Activated CD4-positive, alpha-beta memory T cell treated with anti-CD3 and anti-CD28 coated beads for 36 hours (primary cell): ENCODE results near the gene OR6T1. TPM values are rescaled to one million over a fixed set of nuclear protein-coding genes. Genes with fewer than 3 reads are reported as not detected.

Experiments
- CTCF ChIA-PET: fragments of 350-600 bp; sonication (Branson Sonifier 250); formaldehyde crosslinking; loops from one replicate; lab custom pipeline; 2021; ENCODE audit warnings: antibody characterized with exemption, inconsistent platforms; lab: Charles Lee
- POLR2A ChIA-PET: fragments of 350-600 bp; sonication (Branson Sonifier 250); formaldehyde crosslinking; loops from one replicate; lab custom pipeline; 2021; ENCODE audit warnings: antibody characterized with exemption; lab: Charles Lee
- DNase-seq: peaks from one replicate; pipeline ENCODE4 v3.0.0-alpha.2; 2020
- H3K27ac Mint-ChIP-seq: one replicate; pipeline ENCODE4 v1.8.0; 2021; ENCODE audit warnings: mixed read lengths
- H3K27me3 Mint-ChIP-seq: one replicate; pipeline ENCODE4 v1.8.0; 2021; ENCODE audit warnings: mixed read lengths
- H3K36me3 Mint-ChIP-seq: one replicate; pipeline ENCODE4 v1.8.0; 2021; ENCODE audit warnings: mixed read lengths
- H3K4me1 Mint-ChIP-seq: one replicate; pipeline ENCODE4 v1.8.0; 2021; ENCODE audit warnings: low read depth, mixed read lengths
- H3K4me3 Mint-ChIP-seq: one replicate; pipeline ENCODE4 v1.8.0; 2021; ENCODE audit warnings: mild to moderate bottlenecking, mixed read lengths
- H3K9me3 Mint-ChIP-seq: one replicate; pipeline ENCODE4 v1.8.0; 2021; ENCODE audit warnings: mixed read lengths
- intact Hi-C: fragments of 100-400 bp; cut with micrococcal nuclease; formaldehyde crosslinking; loops from one replicate; pipeline ENCODE4 v1.15.1; 2023
- total RNA-seq, 2 experiments: library from RNA; stranded (reverse); gene quantifications; one replicate each; pipeline ENCODE4 v1.2.3, GENCODE V29; 2021

Gene OR6T1
- total RNA-seq, 2 experiments from 2014 or later = not detected

- Mint-ChIP-seq H3K4me3 (no peak overlapping the region), H3K9me3 (no peaks in the 10 kb centered on the region), H3K27ac (no peak overlapping the region), H3K4me1 (no peaks in the 10 kb centered on the region), H3K36me3 (no peaks in the 10 kb centered on the region), H3K27me3 (peaks cover 3% of the 10 kb centered on the region)
- intact Hi-C loops = no loop called here
- ChIA-PET CTCF (no interaction called here), POLR2A (no interaction called here)
- no peak for DNase-seq
Observed at GRCh38 chr11:123904932-123905331, 38.7 kb downstream of the OR6T1 start.

- Mint-ChIP-seq H3K27me3 (peaks cover 3% of the 10 kb centered on the region), H3K36me3 (no peaks in the 10 kb centered on the region), H3K4me3 (no peak overlapping the region), H3K4me1 (no peaks in the 10 kb centered on the region), H3K9me3 (no peaks in the 10 kb centered on the region), H3K27ac (no peak overlapping the region)
- intact Hi-C loops = no loop called here
- no peak for DNase-seq
- POLR2A ChIA-PET = no interaction called here
- CTCF ChIA-PET = no interaction called here
Observed at GRCh38 chr11:123903932-123904331, 39.7 kb downstream of the OR6T1 start.

DNA sequence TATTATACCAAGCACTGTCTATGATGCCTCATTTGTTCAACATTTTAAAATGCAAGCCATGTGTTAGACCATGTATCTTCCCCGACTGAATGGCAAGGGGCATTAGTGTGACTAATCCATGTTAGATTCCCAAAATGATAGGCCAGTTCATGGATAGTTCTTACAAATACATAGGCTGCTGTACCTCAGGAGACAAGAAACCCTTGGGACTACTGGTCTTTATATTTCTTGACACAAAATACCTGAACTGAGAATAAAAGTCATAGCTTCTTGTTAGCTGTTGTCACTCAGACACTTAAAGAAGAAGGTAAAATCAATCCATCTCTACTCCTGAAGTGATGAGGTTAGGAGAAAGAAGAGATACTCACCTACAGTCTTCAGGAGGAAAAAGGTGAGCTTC is 41.8 kb downstream of the OR6T1 start, which contains the start of gene OR8D4:
TSS of gene OR8D4 (plus strand) at position 301 of the 400 bp plus-strand sequence. CDS start 4,265 bp downstream, outside the sequence.
- Mint-ChIP-seq H3K36me3 (no peaks in the 10 kb centered on the region), H3K9me3 (no peaks in the 10 kb centered on the region), H3K27me3 (peaks cover 3% of the 10 kb centered on the region), H3K4me1 (no peaks in the 10 kb centered on the region), H3K27ac (no peak within 1 kb of the TSS), H3K4me3 (no peak within 1 kb of the TSS)
- no peak for DNase-seq
- ChIA-PET POLR2A (no interaction called here), CTCF (no interaction called here)
- intact Hi-C loops = no loop called here

DNA sequence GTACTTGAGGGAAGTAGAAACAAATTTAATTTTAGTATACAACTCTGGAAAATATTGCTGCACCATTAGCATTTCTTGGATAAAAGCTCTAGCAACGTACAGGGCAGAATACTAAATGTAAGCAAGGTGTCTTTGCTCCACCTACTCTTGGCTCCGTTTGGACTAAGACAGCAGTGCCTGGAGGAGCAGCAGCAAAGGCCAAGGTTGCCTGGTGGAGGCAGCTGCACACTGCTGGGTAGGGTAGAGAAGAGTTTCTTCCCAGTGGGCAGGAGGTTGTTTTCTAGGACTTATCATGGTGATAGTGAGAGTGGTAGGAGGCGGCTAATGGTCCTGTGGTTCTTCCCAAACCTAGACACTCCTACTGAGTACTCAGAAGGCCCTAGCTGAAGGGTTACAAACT is 43.8 kb downstream of the OR6T1 start:
- Mint-ChIP-seq H3K4me1 (no peaks in the 10 kb centered on the region), H3K27ac (no peak overlapping the region), H3K9me3 (no peaks in the 10 kb centered on the region), H3K4me3 (no peak overlapping the region), H3K36me3 (no peaks in the 10 kb centered on the region), H3K27me3 (peaks cover 5% of the 10 kb centered on the region)
- ChIA-PET POLR2A (interaction anchor here (0.6 kb wide), 1 partner anchor 315 kb away, joined by 4 read pairs; no protein-coding TSS in a partner anchor), CTCF (interaction anchor here (0.5 kb wide), 1 partner anchor 99 kb away, joined by 4 read pairs; no protein-coding TSS in a partner anchor)
- DNase-seq = no peak
- intact Hi-C loops = no loop called here

Other genes with a start within 250 kb of the OR6T1 start
- 1 to 10 TPM; 7.8 to 7.9 TPM for gene ZNF202, start 202.2 kb downstream of the OR6T1 start, total RNA-seq
- gene OR6X1, start 189.3 kb downstream of the OR6T1 start, total RNA-seq = not detected
- not detected for gene OR6M1, start 137.5 kb downstream of the OR6T1 start, total RNA-seq
- not detected for gene TMEM225, start 58.2 kb downstream of the OR6T1 start, total RNA-seq
- gene OR8D4, start 41.7 kb downstream of the OR6T1 start, total RNA-seq = not detected
- not detected for gene OR4D5, start 4.2 kb downstream of the OR6T1 start, total RNA-seq
- gene OR10S1, start 33.9 kb upstream of the OR6T1 start, total RNA-seq = not detected
- not detected for gene OR10G6, start 51.3 kb upstream of the OR6T1 start, total RNA-seq
- gene OR10G4, start 69.2 kb upstream of the OR6T1 start, total RNA-seq = not detected
- not detected for gene OR10G9, start 79.2 kb upstream of the OR6T1 start, total RNA-seq
- not detected for gene OR10G8, start 83.0 kb upstream of the OR6T1 start, total RNA-seq
- gene OR10G7, start 97.5 kb upstream of the OR6T1 start, total RNA-seq = not detected
- gene VWA5A, start 171.6 kb upstream of the OR6T1 start, total RNA-seq = 1 to 10 TPM; 6.9 to 7.5 TPM
- gene OR10D3, start 239.5 kb upstream of the OR6T1 start, total RNA-seq = not detected